Stimulated activated CD4-positive, alpha-beta T cell treated with anti-CD3 and anti-CD28 coated beads, Interleukin-2, amount 100 ng/mL, for 24 hours (primary cell): ENCODE data around the gene USF2.
A peak's percentile ranks its signal among the peaks of the same experiment; 100 is the strongest.
"Not testable (repeated sequence)": the region's sequence is repeated elsewhere in the genome, so short reads cannot be mapped to it uniquely, and the experiment has no call there.

Source experiments
- DNase-seq, 2 donors: peaks; one replicate each; pipeline ENCODE4 v3.0.0-alpha.2; 2020

The USF2 gene

DNA sequence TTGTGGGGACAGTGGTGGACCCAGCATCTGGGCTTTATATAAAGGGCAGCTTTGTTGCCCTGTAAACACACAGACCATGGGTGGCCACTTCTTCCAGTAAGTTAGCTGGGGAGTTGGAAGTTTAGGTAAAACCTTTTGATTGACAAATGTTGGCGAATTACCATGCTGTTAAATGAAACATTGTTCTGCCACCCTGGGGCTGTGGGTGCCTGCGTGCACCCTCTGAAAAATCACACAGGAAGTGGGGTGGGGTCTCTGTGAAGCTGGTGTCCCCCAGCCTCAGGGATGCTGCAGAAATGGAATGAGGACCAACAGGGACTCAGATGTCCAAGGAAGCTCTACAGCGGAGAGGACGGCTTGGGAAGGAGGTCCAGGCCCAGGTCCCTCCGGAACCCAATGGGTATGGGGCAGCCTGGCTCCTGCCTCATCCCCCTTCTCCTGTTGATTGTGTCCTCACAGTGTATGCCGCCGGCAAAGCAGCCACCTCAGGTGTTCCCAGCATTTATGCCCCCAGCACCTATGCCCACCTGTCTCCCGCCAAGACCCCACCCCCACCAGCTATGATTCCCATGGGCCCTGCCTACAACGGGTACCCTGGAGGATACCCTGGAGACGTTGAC, 2.8 kb upstream of the USF2 start:
- no peak for DNase-seq

DNA sequence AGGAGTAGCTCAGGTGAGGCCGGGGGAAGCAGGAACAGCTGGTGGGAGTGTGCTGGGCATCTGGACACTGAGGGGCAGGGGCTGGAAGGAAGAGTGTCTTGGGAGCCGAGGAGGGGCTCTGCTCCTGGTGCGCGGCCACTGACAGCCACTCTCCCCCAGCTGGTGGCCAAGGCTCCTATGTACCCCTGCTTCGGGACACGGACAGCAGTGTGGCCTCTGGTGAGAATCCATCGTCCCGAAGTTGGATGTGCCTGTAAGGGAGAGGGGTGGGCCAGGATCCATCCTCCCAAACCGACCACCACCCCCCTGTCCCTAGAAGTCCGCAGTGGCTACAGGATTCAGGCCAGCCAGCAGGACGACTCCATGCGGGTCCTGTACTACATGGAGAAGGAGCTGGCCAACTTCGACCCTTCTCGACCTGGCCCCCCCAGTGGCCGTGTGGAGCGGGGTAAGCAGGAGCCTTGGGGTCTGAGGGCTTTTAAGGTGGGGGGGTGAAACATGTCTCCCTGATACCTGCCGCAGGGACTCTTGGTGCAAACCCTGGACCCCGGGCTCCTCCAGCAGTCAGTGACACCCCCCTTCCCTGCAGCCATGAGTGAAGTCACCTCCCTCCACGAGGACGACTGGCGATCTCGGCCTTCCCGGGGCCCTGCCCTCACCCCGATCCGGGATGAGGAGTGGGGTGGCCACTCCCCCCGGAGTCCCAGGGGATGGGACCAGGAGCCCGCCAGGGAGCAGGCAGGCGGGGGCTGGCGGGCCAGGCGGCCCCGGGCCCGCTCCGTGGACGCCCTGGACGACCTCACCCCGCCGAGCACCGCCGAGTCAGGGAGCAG, 2.0 kb upstream of the USF2 start:
- no peak for DNase-seq

DNA sequence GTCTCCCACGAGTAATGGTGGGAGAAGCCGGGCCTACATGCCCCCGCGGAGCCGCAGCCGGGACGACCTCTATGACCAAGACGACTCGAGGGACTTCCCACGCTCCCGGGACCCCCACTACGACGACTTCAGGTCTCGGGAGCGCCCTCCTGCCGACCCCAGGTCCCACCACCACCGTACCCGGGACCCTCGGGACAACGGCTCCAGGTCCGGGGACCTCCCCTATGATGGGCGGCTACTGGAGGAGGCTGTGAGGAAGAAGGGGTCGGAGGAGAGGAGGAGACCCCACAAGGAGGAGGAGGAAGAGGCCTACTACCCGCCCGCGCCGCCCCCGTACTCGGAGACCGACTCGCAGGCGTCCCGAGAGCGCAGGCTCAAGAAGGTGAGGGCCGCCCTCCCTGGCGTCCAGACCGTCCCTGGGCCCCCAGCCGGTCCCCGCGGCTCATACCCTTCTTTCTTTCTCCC, 1.4 kb upstream of the USF2 start:
- peak; percentile 55 for DNase-seq

DNA sequence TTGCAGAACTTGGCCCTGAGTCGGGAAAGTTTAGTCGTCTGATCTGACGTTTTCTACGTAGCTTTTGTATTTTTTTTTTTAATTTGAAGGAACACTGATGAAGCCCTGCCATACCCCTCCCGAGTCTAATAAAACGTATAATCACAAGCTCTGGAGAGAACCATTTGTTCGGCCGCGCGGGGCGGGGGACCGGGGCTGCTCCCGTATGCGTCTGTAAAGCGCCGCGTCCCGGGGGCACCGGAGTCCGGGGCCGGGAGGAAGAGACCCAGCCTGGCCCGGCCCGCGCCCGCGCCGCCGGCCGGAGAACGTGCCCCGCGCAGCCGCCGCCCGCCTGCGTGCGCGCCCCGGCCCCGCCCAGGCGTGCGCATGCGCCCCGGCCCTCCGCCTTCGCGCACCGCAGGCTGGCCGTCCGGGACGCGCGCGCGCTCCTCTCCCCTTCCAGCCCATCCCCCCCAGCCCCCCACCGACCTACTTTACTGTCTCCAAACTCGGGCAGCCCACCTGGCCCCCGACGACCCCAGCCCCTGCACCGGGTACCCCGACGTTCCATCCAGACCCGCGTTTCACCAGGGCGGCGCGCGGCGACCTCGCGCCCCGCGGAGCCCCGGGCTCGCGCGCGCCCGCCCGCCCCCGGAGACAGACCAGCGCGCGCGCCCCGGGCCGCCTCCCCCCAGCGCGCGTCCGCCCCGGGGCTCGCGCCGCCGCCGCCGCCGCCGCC, 785 bp upstream of the USF2 start:
- peak; percentile 76 for DNase-seq

DNA sequence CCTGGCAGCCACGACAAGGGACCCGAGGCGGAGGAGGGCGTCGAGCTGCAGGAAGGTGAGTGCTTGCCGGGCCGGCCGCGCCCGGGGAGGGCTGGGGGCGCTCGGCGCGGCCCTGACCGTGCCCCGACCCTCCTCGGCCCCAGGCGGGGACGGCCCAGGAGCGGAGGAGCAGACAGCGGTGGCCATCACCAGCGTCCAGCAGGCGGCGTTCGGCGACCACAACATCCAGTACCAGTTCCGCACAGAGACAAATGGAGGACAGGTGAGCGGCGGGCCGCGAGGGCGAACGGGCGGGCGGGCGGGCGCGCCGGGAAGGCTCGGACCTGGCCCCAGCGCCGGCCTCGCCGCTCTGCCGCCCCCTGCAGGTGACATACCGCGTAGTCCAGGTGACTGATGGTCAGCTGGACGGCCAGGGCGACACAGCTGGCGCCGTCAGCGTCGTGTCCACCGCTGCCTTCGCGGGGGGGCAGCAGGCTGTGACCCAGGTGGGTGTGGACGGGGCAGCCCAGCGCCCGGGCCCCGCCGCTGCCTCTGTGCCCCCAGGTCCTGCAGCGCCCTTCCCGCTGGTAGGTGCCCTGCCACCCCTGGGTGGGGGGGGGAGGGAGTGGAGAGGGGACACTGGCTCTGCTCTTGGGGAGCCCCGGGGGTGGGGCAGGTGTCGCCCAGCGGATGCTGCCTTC, 816 bp downstream of the USF2 start:
- peak; percentile 75 to 81 for DNase-seq

DNA sequence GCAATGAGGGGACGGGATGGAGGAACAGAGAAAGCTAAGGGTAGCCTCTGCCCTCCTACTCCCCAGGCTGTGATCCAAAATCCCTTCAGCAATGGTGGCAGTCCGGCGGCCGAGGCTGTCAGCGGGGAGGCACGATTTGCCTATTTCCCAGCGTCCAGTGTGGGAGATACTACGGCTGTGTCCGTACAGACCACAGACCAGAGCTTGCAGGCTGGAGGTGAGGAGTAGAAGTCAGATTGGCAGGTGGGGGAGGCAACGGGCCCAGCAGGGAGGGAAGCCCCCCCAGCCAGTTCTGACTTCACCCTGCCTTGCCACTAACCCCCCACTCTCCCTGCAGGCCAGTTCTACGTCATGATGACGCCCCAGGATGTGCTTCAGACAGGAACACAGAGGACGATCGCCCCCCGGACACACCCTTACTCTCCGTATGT, 1.6 kb downstream of the USF2 start:
- DNase-seq = no peak

DNA sequence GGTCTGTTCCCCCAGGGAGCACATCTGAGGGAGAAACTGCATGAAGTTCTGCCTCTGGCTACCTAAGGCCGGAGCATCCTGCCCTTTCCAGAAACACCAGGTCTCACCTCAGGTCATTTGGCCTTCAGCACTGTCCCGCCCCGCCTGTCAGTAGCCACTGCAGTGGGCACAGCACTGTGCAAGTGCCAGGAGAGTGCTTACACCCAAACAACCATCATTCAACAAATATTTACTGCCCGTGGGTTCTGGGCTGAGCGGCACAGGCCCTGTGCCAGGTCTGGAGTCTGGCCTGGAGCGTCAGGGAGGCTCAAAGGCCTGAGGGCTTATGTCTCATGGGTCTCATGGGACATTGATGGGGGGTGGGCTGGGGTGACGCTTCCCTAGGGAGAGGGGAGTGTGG, 2.8 kb downstream of the USF2 start:
- DNase-seq = no peak

DNA sequence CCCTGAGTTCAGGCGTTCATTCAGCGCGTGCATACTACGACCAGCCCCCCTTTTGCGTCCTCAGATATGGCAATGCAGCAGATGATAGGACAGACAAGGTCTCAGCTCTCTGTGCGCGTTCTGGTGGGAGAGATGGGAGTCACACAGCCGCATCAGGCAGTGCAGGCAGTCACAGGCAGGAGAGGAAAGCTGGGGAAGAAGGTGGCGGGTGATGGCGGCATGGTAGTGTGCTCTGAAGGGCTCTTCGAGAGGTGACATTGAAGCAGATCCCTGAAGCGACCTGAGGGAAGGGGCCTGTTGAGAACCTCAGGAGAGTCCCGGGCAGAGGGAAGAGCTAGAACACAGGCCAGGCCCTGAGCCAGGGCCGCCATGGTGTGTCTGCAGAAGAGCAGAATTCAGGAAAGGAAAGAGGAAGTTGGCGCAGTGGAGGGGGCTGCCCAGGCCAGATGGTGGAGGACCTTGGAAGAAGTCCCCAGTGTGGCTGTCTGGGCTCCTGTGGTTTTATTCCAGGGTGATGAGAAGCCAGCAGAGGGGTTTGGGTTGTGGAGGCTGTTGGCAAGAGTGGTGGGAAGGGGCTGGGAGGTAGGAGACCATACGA, 3.5 kb downstream of the USF2 start:
- no peak for DNase-seq

DNA sequence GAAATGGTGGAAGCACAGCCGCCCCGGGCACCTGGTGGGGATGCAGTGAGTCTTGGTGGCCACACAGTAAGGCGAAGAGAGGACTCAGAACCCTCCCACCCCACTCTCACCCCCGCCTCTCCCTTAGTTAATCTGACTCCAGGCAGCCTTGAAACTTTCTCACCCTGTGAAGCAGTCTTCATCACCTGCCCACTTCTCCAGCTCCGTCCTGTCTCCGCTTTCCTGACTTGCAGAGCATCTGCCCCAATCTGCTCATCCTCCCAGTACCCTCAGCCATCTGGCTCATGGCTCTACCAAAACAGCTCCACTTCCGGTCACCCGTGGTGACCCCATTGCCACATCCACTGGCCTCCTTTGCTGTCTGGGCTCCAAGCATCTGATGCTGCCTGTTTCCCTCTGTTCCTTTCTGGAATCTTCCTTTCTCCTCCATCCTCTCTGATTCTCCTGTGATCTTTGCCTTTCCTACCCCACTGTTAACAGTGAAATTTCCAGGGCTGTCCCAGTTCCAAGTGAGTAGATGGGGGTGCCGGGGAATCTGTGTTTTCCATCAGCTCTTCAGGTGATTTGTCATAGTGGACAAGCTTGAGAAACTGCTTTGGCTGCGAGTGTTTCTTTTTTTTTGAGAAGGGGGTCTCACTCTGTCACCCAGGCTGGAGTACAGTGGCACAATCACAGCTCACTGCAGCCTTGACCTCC, 4.3 kb downstream of the USF2 start:
- DNase-seq = no peak

DNA sequence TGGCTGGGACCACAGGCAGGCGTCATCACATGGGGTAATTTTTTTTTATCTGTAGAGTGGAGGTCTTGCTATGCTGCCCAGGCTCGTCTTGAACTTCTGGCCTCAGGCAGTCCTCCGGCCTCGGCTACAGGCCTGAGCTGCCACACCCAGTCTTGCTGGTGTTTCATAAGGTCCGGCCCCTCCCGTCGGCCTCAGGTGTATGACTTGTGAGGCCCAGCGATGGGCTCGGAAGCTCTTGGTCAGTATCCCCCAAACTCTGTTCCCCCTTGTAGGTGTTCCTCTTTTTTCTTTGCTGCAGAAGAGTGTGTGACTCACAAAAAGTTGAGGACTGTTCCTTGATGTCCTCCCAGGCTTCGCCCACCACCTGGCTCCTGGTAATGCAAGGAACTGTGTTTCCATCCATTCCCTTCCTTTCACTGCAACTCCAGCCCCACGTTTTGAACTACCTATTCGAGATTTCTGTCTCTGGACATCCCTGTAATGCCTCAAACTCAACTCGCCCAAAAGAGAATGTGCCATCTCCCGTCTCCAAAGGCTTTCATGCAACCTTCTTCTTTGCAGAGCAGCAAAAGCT, 5.0 kb downstream of the USF2 start:
- no peak for DNase-seq

DNA sequence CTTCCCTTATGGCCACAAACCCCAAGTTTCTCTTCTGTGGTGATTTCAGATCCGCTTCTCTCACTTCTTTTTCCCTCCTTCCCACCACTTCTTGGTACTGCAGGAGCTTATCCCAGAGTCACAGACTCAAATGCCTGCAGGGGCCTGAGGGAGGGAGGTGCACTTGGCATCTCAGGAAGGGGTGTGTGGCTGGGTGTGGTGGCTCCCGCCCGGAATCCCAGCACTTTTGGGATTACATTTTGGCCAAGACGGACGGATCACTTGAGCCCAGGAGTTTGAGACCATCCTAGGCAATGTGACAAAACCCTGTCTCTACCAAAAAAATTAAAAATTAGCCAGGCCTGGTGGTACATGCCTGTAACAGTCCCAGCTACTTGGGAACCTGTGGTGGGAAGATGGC, 5.6 kb downstream of the USF2 start:
- DNase-seq = no peak

DNA sequence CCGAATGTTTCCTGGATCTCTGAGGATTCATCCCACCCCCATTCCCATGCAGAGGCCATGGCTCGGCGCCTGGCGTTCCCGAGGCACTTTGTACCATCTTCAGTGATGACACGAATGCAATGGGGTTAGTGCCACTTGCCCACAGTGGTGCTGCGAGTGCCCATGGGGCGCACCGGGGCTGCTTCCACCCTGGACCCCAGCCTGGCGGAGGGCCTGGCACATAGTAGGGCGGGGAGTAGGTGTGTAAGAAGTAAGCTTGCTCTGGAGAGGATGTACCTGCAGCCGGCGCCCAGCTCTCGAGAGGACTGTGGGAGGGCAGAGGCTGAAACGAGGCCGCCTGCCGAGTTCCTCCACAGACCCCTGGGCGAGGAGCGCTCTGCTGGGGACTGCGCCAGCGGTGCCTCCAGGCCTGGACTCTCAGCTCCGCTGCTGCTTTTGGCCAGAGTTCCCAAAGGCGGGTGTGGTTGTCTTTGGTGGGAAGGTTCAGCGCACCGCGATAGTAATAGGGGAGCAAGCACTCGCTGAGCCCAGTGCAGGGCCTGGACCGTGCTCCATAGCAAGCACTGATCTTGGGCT, 8.0 kb downstream of the USF2 start:
- DNase-seq = no peak

DNA sequence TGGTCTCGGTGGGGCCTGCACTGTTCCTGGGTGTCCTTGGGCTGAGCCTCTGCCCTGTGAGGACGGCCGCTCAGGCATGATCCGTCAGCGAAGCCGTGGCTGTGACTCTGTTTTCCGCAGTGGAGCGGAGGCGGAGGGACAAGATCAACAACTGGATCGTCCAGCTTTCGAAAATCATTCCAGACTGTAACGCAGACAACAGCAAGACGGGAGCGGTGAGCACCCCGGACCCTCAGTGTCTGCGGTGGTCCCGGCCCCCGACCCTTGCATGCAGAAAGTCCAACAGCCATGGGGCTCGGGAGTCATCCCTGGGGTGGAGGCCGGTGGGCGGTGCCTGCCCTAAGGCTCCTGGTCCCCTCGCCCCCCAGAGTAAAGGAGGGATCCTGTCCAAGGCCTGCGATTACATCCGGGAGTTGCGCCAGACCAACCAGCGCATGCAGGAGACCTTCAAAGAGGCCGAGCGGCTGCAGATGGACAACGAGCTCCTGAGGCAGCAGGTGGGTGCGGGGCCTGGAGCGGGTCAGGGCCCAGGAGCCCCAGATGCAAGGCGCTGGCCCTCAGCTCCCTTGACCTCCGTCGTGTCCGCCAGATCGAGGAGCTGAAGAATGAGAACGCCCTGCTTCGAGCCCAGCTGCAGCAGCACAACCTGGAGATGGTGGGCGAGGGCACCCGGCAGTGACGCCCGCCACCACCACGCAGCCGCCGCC, 10.0 kb downstream of the USF2 start:
- DNase-seq = no peak

DNA sequence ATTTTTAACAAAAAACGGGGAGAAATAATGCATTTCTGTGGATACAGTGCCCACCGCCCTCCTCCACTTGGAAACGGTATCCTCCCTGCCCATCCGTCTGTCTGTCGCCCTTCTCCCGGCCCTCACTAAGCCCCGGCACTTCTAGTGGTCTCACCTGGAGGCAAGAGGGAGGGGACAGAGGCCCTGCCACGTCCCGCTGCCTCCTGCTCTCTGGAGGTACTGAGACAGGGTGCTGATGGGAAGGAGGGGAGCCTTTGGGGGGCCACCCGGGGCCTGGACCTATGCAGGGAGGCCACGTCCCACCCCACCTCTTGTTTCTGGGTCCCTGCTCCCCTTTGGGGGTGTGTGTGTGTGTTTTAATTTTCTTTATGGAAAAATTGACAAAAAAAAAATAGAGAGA, 10.6 kb downstream of the USF2 start:
- DNase-seq = no peak

DNA sequence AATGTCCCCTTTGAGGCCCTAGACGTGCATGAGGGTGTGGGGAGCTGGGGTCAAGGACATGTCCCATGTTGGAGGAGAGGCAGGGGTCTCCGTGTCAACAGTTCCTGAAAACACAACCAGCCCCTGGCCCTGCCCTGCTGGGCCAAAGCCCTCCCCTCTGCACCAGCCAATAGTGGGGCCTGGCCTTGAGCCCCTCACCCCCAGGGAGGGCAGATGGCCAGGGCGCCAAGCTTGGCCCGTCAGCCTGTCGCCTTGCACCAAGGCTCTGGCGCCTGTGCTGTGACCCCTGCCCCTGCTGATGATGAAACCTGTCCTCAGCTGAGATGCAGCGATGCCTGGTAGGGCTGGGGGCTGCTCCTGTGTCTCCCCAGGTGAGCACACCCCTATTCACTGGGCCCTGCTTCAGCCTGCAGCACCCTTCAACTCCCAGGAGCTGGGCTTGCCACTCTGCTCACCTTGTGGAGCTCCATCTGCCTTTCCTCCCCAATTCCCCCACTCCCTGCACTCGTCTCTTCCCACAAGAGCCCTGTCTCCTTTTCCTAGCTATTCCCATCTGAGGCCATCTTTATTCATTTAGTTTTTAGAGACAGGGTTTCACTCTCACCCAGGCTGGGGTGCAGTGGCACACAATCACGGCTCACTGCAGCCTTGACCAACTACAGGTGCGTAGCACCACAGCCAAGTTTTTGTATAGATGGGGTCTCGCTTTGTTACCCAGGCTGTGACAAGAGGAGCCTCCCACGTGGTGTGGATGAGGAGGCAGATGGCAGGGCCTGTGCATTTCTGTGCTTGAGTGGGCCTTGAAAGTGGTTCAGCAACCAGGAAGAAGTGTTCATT, 11.4 kb downstream of the USF2 start:
- DNase-seq = no peak

DNA sequence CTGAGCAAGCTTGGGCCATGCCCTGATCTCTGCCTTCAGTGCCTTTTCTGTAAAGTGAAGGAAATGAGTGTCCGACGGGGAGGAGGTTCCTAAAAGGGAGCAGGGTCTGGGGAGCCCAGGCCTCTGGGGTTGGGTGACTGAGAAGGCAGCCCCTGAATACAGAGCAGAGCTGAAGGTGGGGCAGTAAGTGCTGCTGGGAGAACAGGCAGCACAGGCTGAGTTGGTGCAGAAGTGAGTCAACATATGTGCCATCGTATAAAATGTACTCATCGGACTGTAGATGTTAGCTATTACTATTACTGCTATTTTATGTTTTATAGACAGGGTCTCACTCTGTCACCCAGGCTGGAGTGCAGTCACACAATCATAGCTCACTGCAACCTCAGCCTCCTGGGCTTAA, 12.5 kb downstream of the USF2 start:
- no peak for DNase-seq

DNA sequence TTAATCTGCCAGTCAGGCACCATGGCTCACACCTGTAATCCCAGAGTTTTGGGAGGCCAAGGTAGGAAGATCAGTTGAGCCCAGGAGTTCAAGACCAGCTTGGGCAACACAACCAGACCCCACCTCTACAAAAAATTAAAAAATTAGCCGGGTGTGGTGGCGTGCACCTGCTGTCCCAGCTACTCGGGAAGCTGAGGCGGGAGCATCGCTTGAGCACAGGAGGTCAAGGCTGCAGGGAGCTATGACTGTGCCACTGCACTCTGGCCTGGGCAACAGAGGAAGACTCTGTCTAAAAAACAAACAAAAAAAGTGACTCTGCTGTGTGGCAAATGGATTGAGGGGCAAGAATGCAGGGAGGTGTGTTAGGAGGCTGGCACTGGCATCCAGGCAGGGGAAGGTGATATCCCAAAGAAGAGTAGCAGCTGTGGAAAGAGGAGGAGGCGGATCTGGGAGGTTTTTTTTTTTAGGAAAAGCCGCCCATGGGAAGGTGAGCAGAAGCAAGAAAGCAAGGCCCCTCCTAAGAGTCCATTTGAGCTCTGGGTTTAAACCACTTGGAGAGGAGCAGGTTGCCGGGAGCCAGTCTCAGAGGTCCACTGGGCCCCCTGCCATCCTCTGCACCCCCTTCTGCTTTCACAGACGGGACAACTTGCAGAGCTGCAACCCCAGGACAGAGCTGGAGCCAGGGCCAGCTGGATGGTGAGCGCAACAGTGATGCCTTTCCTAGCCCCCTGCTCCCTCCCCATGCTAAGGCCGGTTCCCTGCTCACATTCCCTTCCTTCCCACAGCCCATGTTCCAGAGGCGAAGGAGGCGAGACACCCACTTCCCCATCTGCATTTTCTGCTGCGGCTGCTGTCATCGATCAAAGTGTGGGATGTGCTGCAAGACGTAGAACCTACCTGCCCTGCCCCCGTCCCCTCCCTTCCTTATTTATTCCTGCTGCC, 15.7 kb downstream of the USF2 start:
- DNase-seq = no peak

DNA sequence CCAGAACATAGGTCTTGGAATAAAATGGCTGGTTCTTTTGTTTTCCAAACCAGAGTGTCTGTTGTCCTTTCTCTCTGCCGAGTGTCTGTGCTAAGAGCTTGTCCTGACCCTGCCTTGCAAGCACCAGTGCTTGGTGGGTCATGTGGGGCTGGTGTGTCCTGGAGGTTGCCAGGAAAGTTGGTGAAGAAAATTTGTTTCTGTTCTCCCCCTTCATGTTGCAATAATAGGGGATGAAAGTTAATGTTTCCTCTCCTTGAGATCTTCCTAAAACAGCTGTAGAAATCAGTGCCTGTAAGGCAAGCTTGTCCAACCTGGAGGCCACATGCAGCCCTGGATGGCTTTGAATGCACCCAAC, 16.3 kb downstream of the USF2 start:
- no peak for DNase-seq

DNA sequence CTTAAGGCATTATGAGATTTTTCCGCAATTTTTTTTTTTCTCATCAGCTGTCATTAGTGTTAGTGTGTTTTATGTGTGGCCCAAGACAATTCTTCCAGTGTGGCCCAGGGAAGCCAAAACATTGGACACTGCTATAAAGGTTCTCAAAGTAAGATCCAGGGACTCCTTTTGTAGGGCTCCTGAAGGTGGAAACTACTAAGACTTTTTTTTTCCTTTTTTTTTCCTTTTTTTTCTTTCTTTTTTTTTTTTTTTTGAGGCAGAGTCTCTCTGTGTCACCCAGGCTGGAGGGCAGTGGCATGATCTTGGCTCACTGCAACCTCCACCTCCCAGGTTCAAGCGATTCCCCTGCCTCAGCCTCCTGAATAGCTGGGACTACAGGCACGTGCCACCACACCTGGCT, 16.7 kb downstream of the USF2 start:
- not testable (repeated sequence) for DNase-seq
